NB4 (cell line): Measurements from ENCODE around the gene FAM193B.

Source experiments
- MYC ChIP-seq: IDR thresholded peaks from 2 replicates; pipeline ENCODE4 v1.6.1; 2011; ENCODE audit warnings: low read depth, low read length
- POLR2A ChIP-seq: IDR thresholded peaks from 2 replicates; pipeline ENCODE4 v1.6.1; 2011; ENCODE audit warnings: mild to moderate bottlenecking; ENCODE audit not compliant: insufficient read length; ENCODE audit errors: extremely low read depth
- TF ChIP-seq, protein P1 (sequence below): IDR thresholded peaks from one replicate; pipeline ENCODE4 v1.5.1; 2012; ENCODE audit warnings: low read depth, low read length
- TF ChIP-seq, protein P2 (sequence below): IDR thresholded peaks from 2 replicates; pipeline ENCODE4 v1.6.1; 2011; ENCODE audit warnings: low read depth, low read length

- TF ChIP-seq, protein P1, sequence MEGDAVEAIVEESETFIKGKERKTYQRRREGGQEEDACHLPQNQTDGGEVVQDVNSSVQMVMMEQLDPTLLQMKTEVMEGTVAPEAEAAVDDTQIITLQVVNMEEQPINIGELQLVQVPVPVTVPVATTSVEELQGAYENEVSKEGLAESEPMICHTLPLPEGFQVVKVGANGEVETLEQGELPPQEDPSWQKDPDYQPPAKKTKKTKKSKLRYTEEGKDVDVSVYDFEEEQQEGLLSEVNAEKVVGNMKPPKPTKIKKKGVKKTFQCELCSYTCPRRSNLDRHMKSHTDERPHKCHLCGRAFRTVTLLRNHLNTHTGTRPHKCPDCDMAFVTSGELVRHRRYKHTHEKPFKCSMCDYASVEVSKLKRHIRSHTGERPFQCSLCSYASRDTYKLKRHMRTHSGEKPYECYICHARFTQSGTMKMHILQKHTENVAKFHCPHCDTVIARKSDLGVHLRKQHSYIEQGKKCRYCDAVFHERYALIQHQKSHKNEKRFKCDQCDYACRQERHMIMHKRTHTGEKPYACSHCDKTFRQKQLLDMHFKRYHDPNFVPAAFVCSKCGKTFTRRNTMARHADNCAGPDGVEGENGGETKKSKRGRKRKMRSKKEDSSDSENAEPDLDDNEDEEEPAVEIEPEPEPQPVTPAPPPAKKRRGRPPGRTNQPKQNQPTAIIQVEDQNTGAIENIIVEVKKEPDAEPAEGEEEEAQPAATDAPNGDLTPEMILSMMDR, result no peak
- no peak for TF ChIP-seq MYC
- no peak for TF ChIP-seq POLR2A
- TF ChIP-seq, protein P2, sequence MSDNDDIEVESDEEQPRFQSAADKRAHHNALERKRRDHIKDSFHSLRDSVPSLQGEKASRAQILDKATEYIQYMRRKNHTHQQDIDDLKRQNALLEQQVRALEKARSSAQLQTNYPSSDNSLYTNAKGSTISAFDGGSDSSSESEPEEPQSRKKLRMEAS, result no peak
These were observed 25.7 kb downstream of the FAM193B start for GRCh38 chr5:177528631-177529030.
